ENCODE data around the gene SLC16A10.

DNA sequence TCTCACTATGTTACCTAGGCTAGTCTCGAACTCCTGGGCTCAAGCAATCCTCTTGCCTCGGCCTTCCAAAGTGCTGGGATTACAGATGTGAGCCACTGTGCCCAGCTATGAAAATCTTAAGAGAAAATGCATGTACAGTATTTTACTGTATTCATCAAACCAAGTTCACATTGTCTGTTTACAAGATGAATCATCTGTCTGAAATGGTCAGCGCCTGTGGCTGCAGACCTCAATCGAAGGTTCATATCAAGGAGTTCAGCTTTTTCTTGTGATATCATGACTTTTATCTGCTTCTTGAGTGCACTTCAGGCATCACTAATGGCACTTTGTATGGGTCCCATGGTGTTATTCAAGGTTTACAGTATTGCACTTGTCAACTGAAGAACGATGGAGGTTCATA lies 155.1 kb downstream of the SLC16A10 start:
- TF ChIP-seq ZNF549 (CRISPR knock-in tag; IDR thresholded peaks at IDR 0.05) = no peak
- TF ChIP-seq, protein P1, sequence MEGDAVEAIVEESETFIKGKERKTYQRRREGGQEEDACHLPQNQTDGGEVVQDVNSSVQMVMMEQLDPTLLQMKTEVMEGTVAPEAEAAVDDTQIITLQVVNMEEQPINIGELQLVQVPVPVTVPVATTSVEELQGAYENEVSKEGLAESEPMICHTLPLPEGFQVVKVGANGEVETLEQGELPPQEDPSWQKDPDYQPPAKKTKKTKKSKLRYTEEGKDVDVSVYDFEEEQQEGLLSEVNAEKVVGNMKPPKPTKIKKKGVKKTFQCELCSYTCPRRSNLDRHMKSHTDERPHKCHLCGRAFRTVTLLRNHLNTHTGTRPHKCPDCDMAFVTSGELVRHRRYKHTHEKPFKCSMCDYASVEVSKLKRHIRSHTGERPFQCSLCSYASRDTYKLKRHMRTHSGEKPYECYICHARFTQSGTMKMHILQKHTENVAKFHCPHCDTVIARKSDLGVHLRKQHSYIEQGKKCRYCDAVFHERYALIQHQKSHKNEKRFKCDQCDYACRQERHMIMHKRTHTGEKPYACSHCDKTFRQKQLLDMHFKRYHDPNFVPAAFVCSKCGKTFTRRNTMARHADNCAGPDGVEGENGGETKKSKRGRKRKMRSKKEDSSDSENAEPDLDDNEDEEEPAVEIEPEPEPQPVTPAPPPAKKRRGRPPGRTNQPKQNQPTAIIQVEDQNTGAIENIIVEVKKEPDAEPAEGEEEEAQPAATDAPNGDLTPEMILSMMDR (CRISPR knock-in tag; IDR thresholded peaks at IDR 0.05) = no peak
- no peak for TF ChIP-seq NCOA1 (CRISPR knock-in tag; IDR thresholded peaks at IDR 0.05)
- TF ChIP-seq FOXK1 (CRISPR knock-in tag; IDR thresholded peaks at IDR 0.05; ENCODE audit: borderline replicate concordance, low read depth) = no peak
- TF ChIP-seq, protein P2, sequence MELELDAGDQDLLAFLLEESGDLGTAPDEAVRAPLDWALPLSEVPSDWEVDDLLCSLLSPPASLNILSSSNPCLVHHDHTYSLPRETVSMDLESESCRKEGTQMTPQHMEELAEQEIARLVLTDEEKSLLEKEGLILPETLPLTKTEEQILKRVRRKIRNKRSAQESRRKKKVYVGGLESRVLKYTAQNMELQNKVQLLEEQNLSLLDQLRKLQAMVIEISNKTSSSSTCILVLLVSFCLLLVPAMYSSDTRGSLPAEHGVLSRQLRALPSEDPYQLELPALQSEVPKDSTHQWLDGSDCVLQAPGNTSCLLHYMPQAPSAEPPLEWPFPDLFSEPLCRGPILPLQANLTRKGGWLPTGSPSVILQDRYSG (CRISPR knock-in tag; IDR thresholded peaks at IDR 0.05) = no peak
- TF ChIP-seq, protein P3, sequence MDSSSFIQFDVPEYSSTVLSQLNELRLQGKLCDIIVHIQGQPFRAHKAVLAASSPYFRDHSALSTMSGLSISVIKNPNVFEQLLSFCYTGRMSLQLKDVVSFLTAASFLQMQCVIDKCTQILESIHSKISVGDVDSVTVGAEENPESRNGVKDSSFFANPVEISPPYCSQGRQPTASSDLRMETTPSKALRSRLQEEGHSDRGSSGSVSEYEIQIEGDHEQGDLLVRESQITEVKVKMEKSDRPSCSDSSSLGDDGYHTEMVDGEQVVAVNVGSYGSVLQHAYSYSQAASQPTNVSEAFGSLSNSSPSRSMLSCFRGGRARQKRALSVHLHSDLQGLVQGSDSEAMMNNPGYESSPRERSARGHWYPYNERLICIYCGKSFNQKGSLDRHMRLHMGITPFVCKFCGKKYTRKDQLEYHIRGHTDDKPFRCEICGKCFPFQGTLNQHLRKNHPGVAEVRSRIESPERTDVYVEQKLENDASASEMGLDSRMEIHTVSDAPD (CRISPR knock-in tag; IDR thresholded peaks at IDR 0.05) = no peak
- no peak for TF ChIP-seq SALL1 (CRISPR knock-in tag; IDR thresholded peaks at IDR 0.05)
- no peak for TF ChIP-seq TBX2 (CRISPR knock-in tag; IDR thresholded peaks at IDR 0.05; ENCODE audit: borderline replicate concordance)
- no peak for TF ChIP-seq ELF4 (CRISPR knock-in tag; IDR thresholded peaks at IDR 0.05; ENCODE audit: borderline replicate concordance)
